Endodermal cell (in vitro differentiated cells): ENCODE data around the gene ABHD15. TPM values are rescaled to one million over a fixed set of nuclear protein-coding genes. Genes with fewer than 3 reads are reported as not detected.
A peak's percentile ranks its signal among the peaks of the same experiment; 100 is the strongest.

Source experiments
- DNase-seq: peaks from one replicate; pipeline ENCODE4 v3.0.0-alpha.2; 2017
- H3K27ac ChIP-seq: 2 replicates; pipeline ENCODE4 v1.5.1; 2013; ENCODE audit warnings: mild to moderate bottlenecking, low read depth, low read length, moderate library complexity
- H3K27me3 ChIP-seq: 2 replicates; pipeline ENCODE4 v1.6.1; 2013; ENCODE audit warnings: mild to moderate bottlenecking, low read length, moderate library complexity; ENCODE audit not compliant: insufficient read depth, control insufficient read depth, poor library complexity, severe bottlenecking
- H3K36me3 ChIP-seq: 2 replicates; pipeline ENCODE4 v1.7.0; 2013; ENCODE audit warnings: mild to moderate bottlenecking, low read length, moderate library complexity; ENCODE audit not compliant: control insufficient read depth, insufficient read depth
- H3K4me1 ChIP-seq: one replicate; pipeline ENCODE4 v1.7.0; 2013; ENCODE audit warnings: low read length; ENCODE audit not compliant: control insufficient read depth, insufficient read depth
- H3K4me3 ChIP-seq: 2 replicates; pipeline ENCODE4 v1.5.1; 2013; ENCODE audit warnings: mild to moderate bottlenecking, low read length, moderate library complexity
- H3K9ac ChIP-seq: 2 replicates; pipeline ENCODE4 v1.6.1; 2013; ENCODE audit warnings: mild to moderate bottlenecking, low read length, moderate library complexity; ENCODE audit not compliant: poor library complexity, severe bottlenecking; ENCODE audit errors: extremely low read depth
- H3K9me3 ChIP-seq: 2 replicates; pipeline ENCODE4 v1.6.1; 2013; ENCODE audit warnings: mild to moderate bottlenecking, low read length, moderate library complexity; ENCODE audit not compliant: control insufficient read depth
- H3K27ac Mint-ChIP-seq: 2 replicates; pipeline ENCODE4 v1.8.0; 2020; ENCODE audit warnings: mixed read lengths
- H3K27me3 Mint-ChIP-seq: 2 replicates; pipeline ENCODE4 v1.8.0; 2021; ENCODE audit warnings: mild to moderate bottlenecking, mixed read lengths; ENCODE audit not compliant: insufficient read depth
- H3K36me3 Mint-ChIP-seq: 2 replicates; pipeline ENCODE4 v1.8.0; 2020; ENCODE audit warnings: low read depth, mixed read lengths
- H3K4me1 Mint-ChIP-seq: 2 replicates; pipeline ENCODE4 v1.8.0; 2020; ENCODE audit warnings: mixed read lengths
- H3K4me3 Mint-ChIP-seq: 2 replicates; pipeline ENCODE4 v1.8.0; 2020; ENCODE audit warnings: mild to moderate bottlenecking, moderate library complexity, mixed read lengths
- H3K9me3 Mint-ChIP-seq: 2 replicates; pipeline ENCODE4 v1.8.0; 2020; ENCODE audit warnings: mild to moderate bottlenecking, mixed read lengths
- WGBS, 2 experiments: methylation state at CpG; one replicate each; pipeline versions ENCODE4 v1.1.5 to v1.1.7; 2013; ENCODE audit warnings: missing lambda C conversion rate in 2 of 2, mixed read lengths in 1 of 2; ENCODE audit not compliant: insufficient coverage in 1 of 2, insufficient read length in 1 of 2; 5-methylcytosine and 5-hydroxymethylcytosine counted together
- total RNA-seq, 2 donors: library from RNA; stranded (reverse); fragmentation: NEBNext Ultra II Directional in 1 of 2; extraction: Animal tissue kit (Norgen Biotek cat#: 25700) in 1 of 2; gene quantifications; 2 replicates in 1 of 2; 3 replicates in 1 of 2; pipeline ENCODE4 v1.2.1, GENCODE V29; 2021
- TF ChIP-seq, protein P1 (sequence below): fragments of 200-600 bp; sonication (generic); conservative IDR thresholded peaks from 2 replicates; pipeline ENCODE4 v1.5.0; 2021; ENCODE audit warnings: antibody characterized with exemption, mild to moderate bottlenecking

ABHD15 gene
- total RNA-seq, 2 donors from 2014 or later: 1.4 to 2.1 TPM

DNA sequence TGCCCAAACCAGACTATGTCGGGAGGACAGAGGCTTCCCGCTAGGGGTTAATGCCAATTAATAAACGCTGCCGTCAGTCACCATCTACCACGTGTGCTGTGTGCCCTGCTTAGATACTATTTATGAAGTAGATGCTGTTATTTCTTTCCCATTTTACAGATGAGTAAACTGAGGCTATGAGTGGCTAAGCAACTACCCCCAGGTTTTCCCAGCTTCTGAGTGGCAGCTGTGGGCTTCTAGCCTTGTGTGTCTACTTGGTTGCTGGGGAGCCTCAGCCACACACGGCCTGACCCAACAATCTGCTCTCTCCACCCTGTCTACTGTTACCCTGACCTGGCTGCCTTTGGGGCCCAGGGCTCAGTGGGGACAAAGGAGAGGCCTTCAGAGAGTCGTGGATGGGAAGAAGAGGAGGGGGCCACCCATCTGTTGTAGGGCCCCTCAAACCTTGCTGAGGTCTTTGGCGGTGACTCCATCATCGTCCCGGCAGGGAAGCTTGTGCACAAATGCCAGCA lies 15.5 kb upstream of the ABHD15 start:
- peaks cover 28% of the 10 kb centered on the region for H3K36me3 Mint-ChIP-seq
- H3K27me3 Mint-ChIP-seq: peaks cover under 1% of the 10 kb centered on the region
- Histone ChIP-seq H3K4me1 (peaks cover 9% of the 10 kb centered on the region), H3K27me3 (no peaks in the 10 kb centered on the region), H3K9me3 (no peaks in the 10 kb centered on the region), H3K36me3 (peaks cover 27% of the 10 kb centered on the region), H3K4me3 (no peak overlapping the region), H3K27ac (no peak overlapping the region), H3K9ac (no peak overlapping the region)
- TF ChIP-seq, protein P1, sequence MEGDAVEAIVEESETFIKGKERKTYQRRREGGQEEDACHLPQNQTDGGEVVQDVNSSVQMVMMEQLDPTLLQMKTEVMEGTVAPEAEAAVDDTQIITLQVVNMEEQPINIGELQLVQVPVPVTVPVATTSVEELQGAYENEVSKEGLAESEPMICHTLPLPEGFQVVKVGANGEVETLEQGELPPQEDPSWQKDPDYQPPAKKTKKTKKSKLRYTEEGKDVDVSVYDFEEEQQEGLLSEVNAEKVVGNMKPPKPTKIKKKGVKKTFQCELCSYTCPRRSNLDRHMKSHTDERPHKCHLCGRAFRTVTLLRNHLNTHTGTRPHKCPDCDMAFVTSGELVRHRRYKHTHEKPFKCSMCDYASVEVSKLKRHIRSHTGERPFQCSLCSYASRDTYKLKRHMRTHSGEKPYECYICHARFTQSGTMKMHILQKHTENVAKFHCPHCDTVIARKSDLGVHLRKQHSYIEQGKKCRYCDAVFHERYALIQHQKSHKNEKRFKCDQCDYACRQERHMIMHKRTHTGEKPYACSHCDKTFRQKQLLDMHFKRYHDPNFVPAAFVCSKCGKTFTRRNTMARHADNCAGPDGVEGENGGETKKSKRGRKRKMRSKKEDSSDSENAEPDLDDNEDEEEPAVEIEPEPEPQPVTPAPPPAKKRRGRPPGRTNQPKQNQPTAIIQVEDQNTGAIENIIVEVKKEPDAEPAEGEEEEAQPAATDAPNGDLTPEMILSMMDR: no peak
- peaks cover 9% of the 10 kb centered on the region for H3K4me1 Mint-ChIP-seq
- WGBS, 2 experiments: 91 to 95% methylated on average over 10 of the region's 10 CpGs
- no peaks in the 10 kb centered on the region for H3K9me3 Mint-ChIP-seq
- no peak overlapping the region for H3K27ac Mint-ChIP-seq
- no peak overlapping the region for H3K4me3 Mint-ChIP-seq
- DNase-seq: no peak

DNA sequence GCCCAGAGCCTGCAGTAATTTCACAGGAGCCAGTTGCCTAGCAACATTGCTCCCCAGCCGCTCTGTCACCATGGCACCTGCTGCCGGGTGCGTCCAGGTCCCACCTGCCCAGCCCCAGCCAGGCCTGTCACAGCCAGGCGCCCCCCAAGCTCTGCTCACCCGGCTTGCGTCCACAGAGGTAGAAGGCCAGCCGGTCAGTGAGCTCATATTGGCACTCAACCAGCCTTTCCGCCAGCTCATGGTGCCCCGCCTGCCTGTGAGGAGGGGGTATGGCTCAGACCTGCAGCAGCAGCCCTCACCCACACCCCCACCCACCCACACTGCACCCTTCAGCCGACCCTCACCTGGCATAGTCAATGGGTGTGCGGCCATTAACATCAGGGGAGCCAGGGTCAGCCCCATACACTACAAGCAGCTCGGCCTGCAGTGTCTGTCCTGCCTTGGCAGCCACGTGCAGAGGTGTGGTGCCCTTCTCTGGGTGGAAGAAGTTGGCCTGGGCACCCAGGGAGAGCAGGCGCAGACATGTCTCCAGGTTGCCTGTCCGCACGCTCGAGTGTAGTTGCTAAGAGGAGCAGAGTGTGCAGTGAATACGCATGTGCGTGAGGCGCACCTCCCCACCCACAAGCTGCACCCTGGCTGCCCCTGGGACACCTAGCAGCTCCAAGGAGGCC lies 14.9 kb upstream of the ABHD15 start:
- Histone ChIP-seq H3K27ac (no peak overlapping the region), H3K4me3 (no peak overlapping the region), H3K4me1 (peaks cover 9% of the 10 kb centered on the region), H3K27me3 (no peaks in the 10 kb centered on the region), H3K9ac (no peak overlapping the region), H3K36me3 (peaks cover 27% of the 10 kb centered on the region), H3K9me3 (no peaks in the 10 kb centered on the region)
- no peaks in the 10 kb centered on the region for H3K9me3 Mint-ChIP-seq
- TF ChIP-seq, protein P1: no peak
- H3K27ac Mint-ChIP-seq: no peak overlapping the region
- DNase-seq: peak; percentile 45
- H3K4me1 Mint-ChIP-seq: peaks cover 9% of the 10 kb centered on the region
- WGBS, 2 experiments: 93 to 94% methylated on average over 10 to 20 of the region's 20 CpGs
- H3K27me3 Mint-ChIP-seq: no peaks in the 10 kb centered on the region
- no peak overlapping the region for H3K4me3 Mint-ChIP-seq
- H3K36me3 Mint-ChIP-seq: peaks cover 28% of the 10 kb centered on the region

DNA sequence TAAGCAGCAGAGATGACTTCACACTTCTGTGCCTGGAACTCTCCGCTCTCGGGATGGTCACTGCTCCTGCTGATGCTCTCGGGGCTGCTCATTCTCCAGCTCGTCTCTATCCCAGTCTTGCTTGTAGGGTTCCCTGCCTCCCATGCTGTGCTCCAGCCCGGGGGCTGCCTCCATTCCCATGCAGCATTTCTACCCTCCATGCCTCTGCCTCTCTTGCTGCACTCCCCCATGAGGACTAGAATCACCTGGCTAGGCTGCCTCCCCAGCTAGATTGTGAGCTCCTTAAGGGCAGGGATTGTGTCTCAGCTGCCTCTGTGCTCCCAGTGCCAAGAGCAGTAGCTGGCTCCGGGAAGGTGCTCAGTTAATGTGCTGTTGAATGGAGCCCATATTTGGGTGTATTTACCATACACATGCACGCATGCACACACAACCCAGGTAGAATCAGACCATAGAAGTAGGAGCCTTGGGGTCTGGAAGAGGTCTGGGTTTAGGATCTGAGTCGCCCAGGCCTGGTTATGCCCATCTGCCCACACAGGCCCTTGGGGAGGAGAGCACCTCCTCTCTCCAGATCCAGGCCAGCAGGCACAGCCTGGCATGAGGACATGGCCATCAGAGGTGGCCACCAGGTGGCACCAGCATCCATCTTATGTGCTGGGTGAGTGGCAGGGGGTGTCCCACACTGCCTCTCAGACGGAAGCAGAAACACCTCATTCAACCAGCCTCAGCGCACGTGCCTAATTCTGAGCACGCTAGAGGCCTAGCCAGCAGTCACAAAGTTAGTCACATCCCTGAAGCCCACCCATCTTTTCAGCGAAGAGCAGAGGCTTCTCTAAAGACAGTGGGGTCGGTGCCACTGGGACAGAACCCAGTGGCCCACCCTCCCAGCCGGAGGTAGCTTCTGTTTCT lies 13.3 kb upstream of the ABHD15 start:
- no peaks in the 10 kb centered on the region for H3K9me3 Mint-ChIP-seq
- H3K4me3 Mint-ChIP-seq: no peak overlapping the region
- peaks cover 8% of the 10 kb centered on the region for H3K4me1 ChIP-seq
- peaks cover 30% of the 10 kb centered on the region for H3K36me3 ChIP-seq
- H3K27ac Mint-ChIP-seq: no peak overlapping the region
- 76 to 78% methylated on average over 14 to 15 of the region's 15 CpGs for WGBS, 2 experiments
- no peaks in the 10 kb centered on the region for H3K9me3 ChIP-seq
- H3K27ac ChIP-seq: no peak overlapping the region
- H3K4me1 Mint-ChIP-seq: peaks cover 9% of the 10 kb centered on the region
- TF ChIP-seq, protein P1: peak; percentile 88
- no peaks in the 10 kb centered on the region for H3K27me3 ChIP-seq
- DNase-seq: peak; percentile 97
- no peak overlapping the region for H3K4me3 ChIP-seq
- peaks cover 35% of the 10 kb centered on the region for H3K36me3 Mint-ChIP-seq
- H3K27me3 Mint-ChIP-seq: no peaks in the 10 kb centered on the region
- no peak overlapping the region for H3K9ac ChIP-seq
